SIG-M5 treated with dmso at 0.1 percent for 504 hours (cell line): ENCODE results near the gene SPAST.
"Not testable (repeated sequence)": the region's sequence is repeated elsewhere in the genome, so short reads cannot be mapped to it uniquely, and the experiment has no call there.

Source experiments
- DNase-seq: peaks from one replicate; lab custom pipeline; 2025; ENCODE audit not compliant: unreplicated experiment; lab: John Stamatoyannopoulos, UW

The SPAST gene, protein sequence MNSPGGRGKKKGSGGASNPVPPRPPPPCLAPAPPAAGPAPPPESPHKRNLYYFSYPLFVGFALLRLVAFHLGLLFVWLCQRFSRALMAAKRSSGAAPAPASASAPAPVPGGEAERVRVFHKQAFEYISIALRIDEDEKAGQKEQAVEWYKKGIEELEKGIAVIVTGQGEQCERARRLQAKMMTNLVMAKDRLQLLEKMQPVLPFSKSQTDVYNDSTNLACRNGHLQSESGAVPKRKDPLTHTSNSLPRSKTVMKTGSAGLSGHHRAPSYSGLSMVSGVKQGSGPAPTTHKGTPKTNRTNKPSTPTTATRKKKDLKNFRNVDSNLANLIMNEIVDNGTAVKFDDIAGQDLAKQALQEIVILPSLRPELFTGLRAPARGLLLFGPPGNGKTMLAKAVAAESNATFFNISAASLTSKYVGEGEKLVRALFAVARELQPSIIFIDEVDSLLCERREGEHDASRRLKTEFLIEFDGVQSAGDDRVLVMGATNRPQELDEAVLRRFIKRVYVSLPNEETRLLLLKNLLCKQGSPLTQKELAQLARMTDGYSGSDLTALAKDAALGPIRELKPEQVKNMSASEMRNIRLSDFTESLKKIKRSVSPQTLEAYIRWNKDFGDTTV

DNA sequence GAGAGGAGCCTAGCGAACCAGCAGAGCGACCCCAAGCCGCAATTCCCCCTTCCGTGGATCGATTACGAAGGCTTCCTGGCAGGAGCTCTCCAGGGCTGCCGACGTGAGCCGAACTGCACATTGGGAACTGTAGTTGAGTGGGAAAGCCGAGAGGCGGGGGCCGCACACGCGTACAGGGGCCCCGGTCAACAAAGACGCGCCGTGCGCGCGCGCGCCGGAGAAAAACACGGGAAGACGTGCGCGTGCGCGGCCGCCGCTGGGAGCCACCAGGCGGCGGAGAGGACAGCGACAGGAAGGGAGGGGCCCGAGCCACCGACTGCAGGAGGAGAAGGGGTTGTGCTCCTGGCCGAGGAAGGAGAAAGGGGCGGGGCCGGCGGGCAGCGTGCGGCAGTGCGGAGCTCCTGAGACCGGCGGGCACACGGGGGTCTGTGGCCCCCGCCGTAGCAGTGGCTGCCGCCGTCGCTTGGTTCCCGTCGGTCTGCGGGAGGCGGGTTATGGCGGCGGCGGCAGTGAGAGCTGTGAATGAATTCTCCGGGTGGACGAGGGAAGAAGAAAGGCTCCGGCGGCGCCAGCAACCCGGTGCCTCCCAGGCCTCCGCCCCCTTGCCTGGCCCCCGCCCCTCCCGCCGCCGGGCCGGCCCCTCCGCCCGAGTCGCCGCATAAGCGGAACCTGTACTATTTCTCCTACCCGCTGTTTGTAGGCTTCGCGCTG, at the start of gene SPAST:
Gene SPAST, plus strand, starts transcription at position 247 of the 711 bp plus-strand sequence. Its CDS starts 276 bp downstream, at position 523.
- peak; percentile 100 for DNase-seq

DNA sequence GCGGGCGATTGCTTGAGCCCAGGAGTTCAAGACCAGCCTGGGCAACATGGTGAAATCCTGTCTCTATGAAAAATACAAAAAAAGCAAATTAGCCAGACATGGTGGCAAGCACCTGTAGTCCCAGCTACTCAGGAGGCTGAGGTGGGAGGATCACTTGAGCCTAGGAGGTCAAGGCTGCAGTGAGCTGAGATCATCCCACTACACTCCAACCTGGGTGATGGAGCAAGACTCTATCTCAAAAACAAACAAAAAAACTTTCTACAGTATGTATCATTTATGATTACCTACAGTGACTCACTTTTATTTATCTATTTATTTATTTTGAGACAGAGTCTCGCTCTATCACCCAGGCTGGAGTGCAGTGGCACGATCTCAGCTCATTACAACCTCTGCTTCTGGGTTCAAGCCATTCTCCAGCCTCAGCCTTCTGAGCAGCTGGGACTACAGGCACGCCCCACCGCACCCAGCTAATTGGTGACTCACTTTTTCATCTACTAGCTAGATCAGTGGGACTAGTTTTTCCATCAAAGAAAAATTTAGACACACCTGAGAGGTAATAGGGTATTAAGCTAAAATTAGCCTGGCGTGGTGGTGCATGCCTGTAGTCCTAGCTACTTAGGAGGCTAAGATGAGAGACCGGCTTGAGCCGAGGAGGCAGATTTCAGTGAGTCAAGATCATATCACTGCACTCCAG, 44.4 kb upstream of the SPAST start:
- not testable (repeated sequence) for DNase-seq

DNA sequence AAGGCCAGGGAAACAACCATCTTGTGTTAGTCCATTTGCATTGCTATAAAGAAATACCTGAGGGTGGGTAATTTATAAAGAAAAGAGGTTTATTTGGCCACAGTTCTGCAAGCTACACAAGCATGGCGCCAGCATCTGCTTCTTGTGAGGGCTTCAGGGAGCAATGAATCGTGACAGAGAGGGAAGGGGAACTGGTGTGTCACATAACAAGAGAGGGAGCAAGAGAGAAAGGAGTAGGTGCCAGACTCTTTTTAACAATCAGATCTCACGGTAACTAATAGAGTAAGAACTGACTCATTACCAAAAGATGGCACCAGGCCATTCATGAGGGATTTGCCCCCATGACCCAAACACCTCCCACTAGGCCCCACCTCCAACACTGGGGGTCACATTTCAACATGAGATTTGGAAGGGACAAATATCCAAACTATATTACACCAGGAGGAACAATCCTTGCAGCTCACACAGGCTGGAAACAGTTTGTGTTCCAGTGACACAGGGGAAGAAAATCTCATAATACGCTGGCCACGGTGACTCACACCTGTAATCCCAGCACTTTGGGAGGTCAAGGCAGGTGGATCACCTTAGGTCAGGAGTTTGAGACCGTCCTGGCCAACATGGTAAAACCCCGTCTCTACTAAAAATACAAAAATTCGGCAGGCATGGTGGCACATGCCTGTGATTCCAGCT, 29.0 kb upstream of the SPAST start:
- not testable (repeated sequence) for DNase-seq

DNA sequence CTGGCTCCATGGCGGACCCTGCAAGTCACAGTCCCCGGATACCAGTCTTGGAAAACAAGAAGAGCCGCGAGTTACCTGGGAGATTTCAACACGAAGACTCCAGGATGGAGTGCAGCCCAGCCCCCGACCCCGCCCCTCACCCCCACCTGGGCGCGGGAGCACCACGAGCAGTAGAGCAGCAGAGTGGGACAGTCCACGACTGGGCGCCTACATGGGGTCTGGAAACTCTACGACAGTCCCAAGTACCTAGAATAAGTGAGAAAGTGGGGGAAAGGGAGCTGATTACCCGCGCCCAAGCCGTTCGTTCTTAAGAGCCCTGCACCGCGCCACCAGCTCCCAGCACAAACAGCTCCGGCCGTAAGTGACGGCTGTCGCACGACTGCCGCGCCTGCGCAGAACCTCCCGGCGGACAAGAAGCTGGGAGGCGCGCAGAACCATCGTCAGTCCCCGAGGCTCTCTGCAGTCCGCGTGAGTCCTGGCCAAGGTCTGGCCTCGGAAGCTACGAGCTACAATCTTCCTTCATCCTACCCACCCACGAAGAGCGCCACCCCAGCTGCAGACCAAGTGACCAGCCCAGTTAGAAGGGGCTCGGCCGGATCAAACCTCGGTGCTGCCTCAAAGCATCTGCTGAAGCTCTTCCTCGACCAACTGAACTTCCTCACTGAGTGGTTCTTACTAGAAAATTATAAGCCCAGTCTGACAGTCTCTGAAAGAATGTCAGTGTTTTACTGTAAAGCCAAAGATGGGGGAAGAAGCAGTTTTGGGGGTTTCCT, 23.7 kb upstream of the SPAST start, which contains the start of gene DPY30:
Gene DPY30, minus strand, starts transcription at position 359 of the 773 bp plus-strand sequence. Its CDS starts 349 bp downstream, at position 10.
- peak; percentile 95 for DNase-seq

GRCh38 chr2:32043561-32043960, 19.8 kb upstream of the SPAST start:
- DNase-seq, result no peak

DNA sequence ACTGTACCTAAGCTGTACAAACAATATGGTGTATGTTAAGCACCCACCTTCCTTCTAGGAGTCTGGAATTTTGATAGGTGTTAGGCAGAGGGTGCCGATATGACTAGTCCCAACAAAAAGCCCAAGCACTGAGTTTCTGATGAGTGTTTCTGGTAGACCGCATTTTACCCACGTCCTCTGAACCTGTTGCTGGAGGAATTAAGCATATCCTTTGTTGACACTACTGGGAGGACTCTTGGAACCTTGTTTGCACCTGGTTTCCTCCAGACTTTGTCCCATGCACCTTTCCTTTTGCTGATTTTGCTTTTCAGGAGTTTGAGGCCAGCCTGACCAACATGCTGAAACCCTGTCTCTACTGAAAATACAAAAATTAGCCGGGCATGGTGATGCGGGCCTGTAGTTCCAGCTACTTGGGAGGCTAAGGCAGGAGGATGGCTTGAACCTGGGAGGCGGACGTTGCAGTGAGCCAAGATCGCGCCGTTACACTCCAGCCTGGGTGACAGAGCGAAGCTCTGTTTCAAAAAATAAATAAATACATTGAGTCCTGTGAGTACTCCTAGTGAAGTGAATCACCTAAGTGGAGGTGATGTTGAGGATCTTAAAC, 11.4 kb upstream of the SPAST start:
- DNase-seq, result no peak

- DNase-seq, result not testable (repeated sequence)
These were observed 8.8 kb upstream of the SPAST start for GRCh38 chr2:32054583-32054982.

GRCh38 chr2:32058130-32058529, 5.2 kb upstream of the SPAST start:
- DNase-seq, result no peak

DNA sequence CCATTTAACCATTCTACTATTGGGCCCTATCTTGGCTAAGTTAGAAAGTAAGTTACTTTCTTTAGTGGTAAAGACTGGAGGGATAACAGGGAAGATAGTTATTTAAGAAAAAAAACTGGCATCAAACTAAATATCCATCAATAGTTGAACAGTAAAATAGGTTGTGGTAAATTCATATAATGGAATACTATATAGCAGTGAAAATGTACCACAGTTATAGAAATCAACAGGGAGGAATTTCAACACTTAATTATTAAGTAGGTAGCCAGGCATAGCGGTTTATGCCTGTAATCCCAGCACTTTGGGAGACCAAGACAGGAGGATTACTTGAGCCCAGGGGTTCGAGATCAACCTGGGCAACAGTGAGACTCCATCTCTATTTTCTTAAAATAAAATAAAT, 3.1 kb upstream of the SPAST start:
- DNase-seq, result no peak

DNA sequence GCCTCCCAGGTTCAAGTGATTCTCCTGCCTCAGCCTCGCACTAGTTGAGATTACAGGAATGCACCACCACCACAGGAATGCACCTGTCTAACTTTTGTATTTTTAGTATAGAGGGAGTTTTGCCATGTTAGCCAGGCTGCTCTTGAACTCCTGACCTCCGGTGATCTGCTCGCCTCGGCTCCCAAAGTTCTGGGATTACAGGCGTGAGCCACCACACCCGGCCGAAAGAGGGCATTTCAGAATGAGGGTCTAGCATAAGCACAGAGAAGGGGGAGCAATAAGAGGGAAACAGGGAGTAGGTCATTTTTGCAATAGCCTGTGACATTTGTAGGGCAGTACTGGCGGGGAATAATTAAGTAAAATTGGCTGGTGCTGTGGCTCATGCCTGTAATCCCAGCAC, 1.9 kb upstream of the SPAST start:
- DNase-seq, result no peak

DNA sequence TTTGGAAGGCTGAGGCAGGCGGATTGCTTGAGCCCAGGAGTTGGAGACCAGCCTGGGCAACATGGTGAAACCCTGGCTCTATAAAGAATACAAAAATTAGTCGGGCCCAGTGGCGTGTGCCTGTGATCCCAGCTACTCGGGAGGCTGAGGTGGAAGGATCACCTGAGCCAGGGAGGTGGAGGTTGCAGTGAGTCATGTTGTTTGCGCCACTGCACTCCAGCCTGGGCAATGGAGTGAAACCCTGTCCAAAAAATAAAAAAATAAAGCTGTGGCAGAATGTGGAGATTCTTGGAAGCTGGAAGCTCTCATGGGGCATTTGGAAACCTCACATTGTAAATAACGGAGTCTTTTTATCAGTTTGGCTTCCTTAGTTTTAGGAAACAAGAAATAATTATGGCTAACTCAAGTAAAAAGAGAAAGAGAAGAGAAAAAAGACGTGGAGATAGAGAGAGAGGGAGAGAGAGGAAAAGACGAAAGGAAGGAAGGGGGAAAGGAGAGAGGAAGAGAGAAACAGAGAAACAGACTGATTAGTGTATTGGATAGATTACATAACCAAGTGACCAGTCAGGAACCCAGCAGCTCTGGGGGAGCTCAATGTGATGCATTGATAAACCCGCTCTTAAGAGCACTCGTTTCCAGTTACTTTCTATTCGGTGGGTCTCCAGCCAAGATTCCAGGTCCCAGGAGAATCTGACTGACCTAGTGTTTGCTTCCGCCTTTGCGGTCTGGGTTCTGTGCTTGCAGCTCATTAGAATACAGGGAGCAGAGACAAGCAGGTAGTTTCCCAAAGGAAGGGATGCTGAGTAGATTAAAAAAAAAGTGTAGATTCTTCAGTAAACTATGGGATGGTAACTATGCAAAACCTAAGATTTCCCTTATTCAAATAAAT, 1.1 kb upstream of the SPAST start:
- peak; percentile 38 for DNase-seq

- DNase-seq, result peak; percentile 48
These were observed 755 bp downstream of the SPAST start for GRCh38 chr2:32064021-32064601.

DNA sequence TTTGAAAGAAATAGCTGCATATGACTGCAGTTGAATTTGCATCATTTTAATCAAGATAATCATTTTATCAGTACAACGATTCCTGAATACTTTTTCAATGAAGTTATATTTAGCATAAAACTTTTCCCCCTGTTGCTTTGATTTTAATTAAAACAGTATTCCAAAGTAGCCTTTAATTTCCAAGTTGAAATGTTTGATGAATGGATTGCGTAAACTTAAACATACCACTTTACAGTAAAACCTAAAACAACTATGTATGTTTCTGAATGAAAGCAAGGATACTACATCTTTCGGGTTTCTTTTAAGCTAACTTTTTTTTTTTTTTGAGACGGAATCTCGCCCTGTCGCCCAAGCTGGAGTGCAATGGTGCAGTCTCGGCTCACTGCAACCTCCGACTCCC, 1.4 kb downstream of the SPAST start:
- DNase-seq, result no peak

DNA sequence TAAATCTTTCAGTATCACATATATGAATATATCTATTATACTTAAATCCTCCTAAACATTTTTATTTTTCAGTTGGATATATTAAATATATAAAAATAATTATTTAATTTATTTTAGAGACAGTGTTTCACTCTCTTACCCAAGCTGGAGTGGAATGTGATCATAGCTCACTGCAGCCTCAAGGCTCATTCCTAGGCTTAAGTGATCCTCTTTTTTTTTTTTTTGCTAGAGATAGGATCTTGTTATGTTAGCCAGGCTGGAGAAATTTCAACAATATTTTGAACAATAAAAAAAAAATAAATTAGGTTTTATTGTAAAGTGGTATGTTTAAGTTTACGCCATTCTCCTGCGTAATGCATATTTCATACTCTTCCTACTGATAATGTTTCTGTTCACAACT, 4.2 kb downstream of the SPAST start:
- no peak for DNase-seq

- no peak for DNase-seq
These were observed 10.8 kb downstream of the SPAST start for GRCh38 chr2:32074134-32074506.

GRCh38 chr2:32095671-32096070, 32.3 kb downstream of the SPAST start:
- DNase-seq, result no peak

- DNase-seq, result no peak
These were observed 44.8 kb downstream of the SPAST start for GRCh38 chr2:32108111-32108510.

DNA sequence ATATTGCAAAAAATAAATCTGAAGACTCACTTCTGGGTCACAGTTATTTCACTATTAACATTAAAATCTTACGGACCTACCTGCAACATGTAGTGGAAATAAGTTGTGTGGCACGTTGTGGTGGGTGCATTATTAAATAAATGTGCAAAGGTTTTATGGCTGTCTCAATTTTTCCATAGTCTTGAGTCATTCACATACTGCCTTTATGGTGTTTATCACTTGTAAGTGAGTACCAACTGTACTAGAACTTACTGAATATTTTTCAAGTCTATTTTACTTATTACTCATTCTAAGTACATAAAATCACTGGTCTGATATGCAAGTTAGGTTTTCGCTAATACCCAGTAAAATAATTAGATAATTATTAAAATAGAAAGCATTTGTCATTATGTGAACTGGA, 54.7 kb downstream of the SPAST start:
- DNase-seq, result no peak
